Sigmoid colon (tissue), 7 donors: ENCODE data around the gene PTPRZ1. TPM values are rescaled to one million over a fixed set of nuclear protein-coding genes. Genes with fewer than 3 reads are reported as not detected.

Source experiments
- DNase-seq: peaks from one replicate; pipeline ENCODE4 v3.0.0-alpha.2; 2019
- H3K27ac ChIP-seq, 4 donors: fragments of 200-600 bp; sonication (generic); one replicate each; pipeline ENCODE4 v1.5.1; 2016 to 2019; ENCODE audit warnings: mild to moderate bottlenecking in 1 of 4
- H3K27me3 ChIP-seq, 3 donors: fragments of 200-600 bp; sonication (generic); one replicate each; pipeline ENCODE4 v1.5.1; 2019; ENCODE audit warnings: mild to moderate bottlenecking in 1 of 3
- H3K36me3 ChIP-seq, 4 donors: fragments of 200-600 bp; sonication (generic); one replicate each; pipeline ENCODE4 v1.5.1; 2016 to 2019
- H3K4me1 ChIP-seq, 4 donors: fragments of 200-600 bp; sonication (generic); one replicate each; pipeline ENCODE4 v1.5.1; 2017 to 2019
- H3K4me3 ChIP-seq, 4 donors: fragments of 200-600 bp; sonication (generic); one replicate each; pipeline ENCODE4 v1.5.1; 2017 to 2019; ENCODE audit warnings: mild to moderate bottlenecking in 2 of 4, moderate library complexity in 1 of 4
- H3K9me3 ChIP-seq, 4 donors: fragments of 200-600 bp in 3 of 4; sonication (generic) in 3 of 4; one replicate each; pipeline versions ENCODE4 v1.5.1 to v1.6.1; 2013 to 2019
- EP300 ChIP-seq, 4 donors: sonication (generic); formaldehyde crosslinking; IDR thresholded peaks; one replicate each; pipeline ENCODE4 v1.6.1; 2017; ENCODE audit warnings: antibody characterized with exemption in 4 of 4
- POLR2A ChIP-seq, 2 donors: fragments of 450-650 bp; IDR thresholded peaks; one replicate each; pipeline ENCODE4 v1.6.1; 2016; ENCODE audit warnings: antibody characterized with exemption in 2 of 2, mild to moderate bottlenecking in 2 of 2, moderate library complexity in 2 of 2
- POLR2AphosphoS5 ChIP-seq, 4 donors: sonication (generic); formaldehyde crosslinking; IDR thresholded peaks; one replicate each; pipeline ENCODE4 v1.6.1; 2017; ENCODE audit warnings: antibody characterized with exemption in 4 of 4
- WGBS, 2 donors: extraction: QIAGEN DNeasy Blood & Tissue Kit; methylation state at CpG; one replicate each; pipeline ENCODE4 v1.1.7; 2013; 5-methylcytosine and 5-hydroxymethylcytosine counted together
- intact Hi-C: fragments of 100-400 bp; cut with DNase I; formaldehyde crosslinking; loops from one replicate; pipeline ENCODE4 v1.15.1; 2023
- polyA plus RNA-seq, 3 donors: library from polyadenylated mRNA; stranded (reverse); fragments of 200-250 nt; gene quantifications; one replicate each; pipeline ENCODE4 v1.2.3, GENCODE V29; 2013
- total RNA-seq, 4 donors: library from RNA; depleted of rRNA; stranded (reverse); fragments of >200 nt; gene quantifications; one replicate each; pipeline ENCODE4 v1.1.0, GENCODE V29; 2016
- TF ChIP-seq, protein P1 (sequence below), 4 experiments: fragments of 450-650 bp in 3 of 4; fragments of 200-600 bp in 1 of 4; IDR thresholded peaks; one replicate each; pipeline ENCODE4 v1.5.1; 2016 to 2019; ENCODE audit warnings: antibody characterized with exemption in 4 of 4, mild to moderate bottlenecking in 3 of 4, moderate library complexity in 2 of 4
- donor health status: healthy with polysubstance abuse.
- donor health status: Bipolar disorder and iron deficiency.
- donor health status: healthy.

The PTPRZ1 gene
- total and polyA plus RNA-seq, 7 donors, result under 0.01 to 19.4 (median 6.7) TPM; not detected in 1

DNA sequence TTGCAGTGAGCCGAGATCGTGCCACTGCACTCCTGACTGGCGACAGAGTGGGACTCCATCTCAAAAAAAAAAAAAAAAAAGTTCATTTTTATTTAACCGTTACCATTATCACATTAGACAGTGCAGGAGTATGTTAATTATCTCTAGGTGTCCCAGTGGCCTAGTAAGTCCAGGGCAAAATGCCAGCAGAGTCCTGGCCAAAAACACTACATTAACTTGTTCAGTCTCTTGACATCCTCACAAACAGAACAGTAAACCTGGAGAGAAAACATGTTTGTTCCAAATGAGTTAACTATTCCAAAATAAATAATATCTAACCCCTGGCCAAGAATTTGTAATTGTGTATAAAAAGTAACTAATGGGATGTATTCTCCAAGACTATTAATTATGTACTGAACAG is 43.2 kb downstream of the PTPRZ1 start:
- Histone ChIP-seq H3K4me1 (no peaks in the 10 kb centered on the region), H3K27ac (no peak overlapping the region), H3K4me3 (no peak overlapping the region), H3K36me3 (no peaks in the 10 kb centered on the region), H3K27me3 (no peaks in the 10 kb centered on the region), H3K9me3 (no peaks in the 10 kb centered on the region)
- intact Hi-C loops, result no loop called here
- DNase-seq, result no peak
- TF ChIP-seq EP300 (IDR thresholded peaks at IDR 0.05), result no peak
- TF ChIP-seq, protein P1, sequence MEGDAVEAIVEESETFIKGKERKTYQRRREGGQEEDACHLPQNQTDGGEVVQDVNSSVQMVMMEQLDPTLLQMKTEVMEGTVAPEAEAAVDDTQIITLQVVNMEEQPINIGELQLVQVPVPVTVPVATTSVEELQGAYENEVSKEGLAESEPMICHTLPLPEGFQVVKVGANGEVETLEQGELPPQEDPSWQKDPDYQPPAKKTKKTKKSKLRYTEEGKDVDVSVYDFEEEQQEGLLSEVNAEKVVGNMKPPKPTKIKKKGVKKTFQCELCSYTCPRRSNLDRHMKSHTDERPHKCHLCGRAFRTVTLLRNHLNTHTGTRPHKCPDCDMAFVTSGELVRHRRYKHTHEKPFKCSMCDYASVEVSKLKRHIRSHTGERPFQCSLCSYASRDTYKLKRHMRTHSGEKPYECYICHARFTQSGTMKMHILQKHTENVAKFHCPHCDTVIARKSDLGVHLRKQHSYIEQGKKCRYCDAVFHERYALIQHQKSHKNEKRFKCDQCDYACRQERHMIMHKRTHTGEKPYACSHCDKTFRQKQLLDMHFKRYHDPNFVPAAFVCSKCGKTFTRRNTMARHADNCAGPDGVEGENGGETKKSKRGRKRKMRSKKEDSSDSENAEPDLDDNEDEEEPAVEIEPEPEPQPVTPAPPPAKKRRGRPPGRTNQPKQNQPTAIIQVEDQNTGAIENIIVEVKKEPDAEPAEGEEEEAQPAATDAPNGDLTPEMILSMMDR (IDR thresholded peaks at IDR 0.05), result no peak
- no peak for TF ChIP-seq POLR2A (IDR thresholded peaks at IDR 0.05)
- no peak for TF ChIP-seq POLR2AphosphoS5 (IDR thresholded peaks at IDR 0.05)
- WGBS, 2 donors, result 83 to 91% methylated on average over 4 of the region's 4 CpGs

DNA sequence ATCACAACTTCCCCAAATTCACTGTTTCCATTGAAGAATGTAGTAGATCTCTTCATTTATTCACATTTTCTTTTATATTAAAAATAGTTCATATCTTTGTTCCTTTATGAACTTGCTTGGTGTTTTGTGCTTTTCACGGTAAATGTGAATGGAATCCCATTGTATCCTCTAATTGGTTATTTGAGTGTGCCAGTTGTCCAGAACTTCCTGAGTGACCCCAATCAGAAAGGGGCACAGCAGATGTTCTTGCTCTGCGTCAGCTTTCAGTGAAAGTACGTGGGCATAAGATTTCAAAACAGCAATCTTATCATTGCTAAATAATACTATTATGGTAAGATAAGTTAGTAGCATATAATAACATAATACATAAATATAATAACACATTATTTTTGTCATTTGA is 47.0 kb downstream of the PTPRZ1 start:
- no peak overlapping the region for H3K27ac ChIP-seq
- intact Hi-C loops, result no loop called here
- DNase-seq, result no peak
- H3K4me1 ChIP-seq, result no peaks in the 10 kb centered on the region
- H3K9me3 ChIP-seq, result no peaks in the 10 kb centered on the region
- 59 to 79% methylated on average over 3 of the region's 3 CpGs for WGBS, 2 donors
- TF ChIP-seq POLR2AphosphoS5 (IDR thresholded peaks at IDR 0.05) (no peak), POLR2A (IDR thresholded peaks at IDR 0.05) (no peak), EP300 (IDR thresholded peaks at IDR 0.05) (no peak)
- TF ChIP-seq, protein P1 (IDR thresholded peaks at IDR 0.05), result no peak
- no peaks in the 10 kb centered on the region for H3K36me3 ChIP-seq
- no peaks in the 10 kb centered on the region for H3K27me3 ChIP-seq
- H3K4me3 ChIP-seq, result no peak overlapping the region

DNA sequence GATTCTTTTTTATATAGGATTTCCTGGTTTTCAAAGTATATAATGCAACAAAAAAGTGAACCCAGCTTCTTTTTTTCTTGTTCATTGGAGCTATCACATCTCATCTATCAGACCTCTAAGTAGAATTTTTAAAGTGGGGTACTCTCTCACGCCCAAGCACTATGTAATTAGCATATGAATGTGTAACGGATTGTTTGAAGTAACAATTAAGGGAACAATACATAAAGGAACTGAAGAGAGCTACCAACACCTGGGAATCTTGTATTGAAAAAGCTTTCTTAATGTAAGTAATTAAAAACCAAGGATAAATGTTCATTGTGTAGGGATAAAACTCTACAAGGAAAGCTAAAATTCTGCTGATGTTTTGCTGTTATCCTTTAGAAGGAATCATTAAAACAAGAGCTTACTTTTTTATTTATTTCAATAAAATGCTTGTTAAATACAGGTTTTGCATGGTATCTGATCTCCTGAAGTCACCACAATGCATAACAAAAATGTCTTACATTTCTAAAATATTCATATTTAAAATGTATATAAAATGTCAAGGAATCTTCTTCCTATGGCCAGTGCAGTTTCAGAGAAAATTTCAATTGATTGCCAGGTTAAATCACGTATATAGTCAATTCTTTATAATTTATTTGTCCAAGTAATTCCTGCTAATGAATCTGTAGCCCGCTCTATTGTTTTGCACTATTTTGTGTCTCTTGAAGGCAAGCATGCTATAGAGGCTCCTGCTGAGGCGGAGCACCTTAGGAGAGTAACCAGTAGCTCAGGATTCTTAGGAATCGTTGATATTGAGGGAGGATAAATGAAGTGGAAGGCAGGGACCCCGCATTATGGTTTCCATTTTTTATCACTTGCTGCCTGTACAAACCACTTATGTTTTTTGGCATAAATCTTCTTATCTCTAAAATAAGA is 51.6 kb downstream of the PTPRZ1 start:
- intact Hi-C loops, result no loop called here
- DNase-seq, result no peak
- no peak overlapping the region for H3K27ac ChIP-seq
- no peaks in the 10 kb centered on the region for H3K9me3 ChIP-seq
- 73 to 74% methylated on average over 7 of the region's 7 CpGs for WGBS, 2 donors
- no peaks in the 10 kb centered on the region for H3K27me3 ChIP-seq
- no peak overlapping the region for H3K4me3 ChIP-seq
- H3K36me3 ChIP-seq, result no peaks in the 10 kb centered on the region
- H3K4me1 ChIP-seq, result no peaks in the 10 kb centered on the region
- TF ChIP-seq POLR2AphosphoS5 (IDR thresholded peaks at IDR 0.05) (no peak), POLR2A (IDR thresholded peaks at IDR 0.05) (no peak), EP300 (IDR thresholded peaks at IDR 0.05) (no peak)
- TF ChIP-seq, protein P1 (IDR thresholded peaks at IDR 0.05), result no peak

- TF ChIP-seq POLR2AphosphoS5 (IDR thresholded peaks at IDR 0.05), result no peak
- TF ChIP-seq EP300 (IDR thresholded peaks at IDR 0.05), result no peak
- TF ChIP-seq POLR2A (IDR thresholded peaks at IDR 0.05), result no peak
- TF ChIP-seq, protein P1 (IDR thresholded peaks at IDR 0.05), result no peak
- 32 to 51% methylated on average over 1 of the region's 1 CpG for WGBS, 2 donors
- no peaks in the 10 kb centered on the region for H3K9me3 ChIP-seq
- no peak overlapping the region for H3K4me3 ChIP-seq
- H3K36me3 ChIP-seq, result no peaks in the 10 kb centered on the region
- no peak for DNase-seq
- intact Hi-C loops, result no loop called here
- H3K27me3 ChIP-seq, result no peaks in the 10 kb centered on the region
- H3K27ac ChIP-seq, result no peak overlapping the region
- H3K4me1 ChIP-seq, result no peaks in the 10 kb centered on the region
These were observed 58.4 kb downstream of the PTPRZ1 start for GRCh38 chr7:121931149-121931902.
